CD4-positive, alpha-beta T cell treated with Interleukin-2 at 100 ng/mL for 4 hours (primary cell): ENCODE data around the gene STIM1.

Source experiments
- DNase-seq: peaks from one replicate; pipeline ENCODE4 v3.0.0-alpha.2; 2020; ENCODE audit warnings: low spot score

STIM1 gene

DNA sequence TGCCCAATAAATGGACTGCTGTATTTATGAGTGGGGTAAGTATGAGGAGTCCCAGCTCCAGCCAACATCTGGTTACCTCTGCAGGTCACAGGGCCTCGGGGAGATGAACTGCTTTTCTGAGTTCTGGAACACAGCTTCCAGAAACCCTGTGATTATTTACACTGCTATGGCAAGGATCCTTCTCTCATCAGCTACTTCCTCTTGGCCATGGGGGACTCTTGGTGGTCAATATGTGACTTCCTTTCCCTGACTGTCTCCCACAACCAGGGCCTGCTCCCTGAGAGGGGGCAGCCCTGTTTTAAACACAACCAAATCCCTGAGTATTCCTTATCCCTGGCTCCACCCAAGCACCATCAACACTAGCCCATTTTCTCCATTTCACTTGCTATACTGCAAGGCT, 24.7 kb upstream of the STIM1 start:
- no peak for DNase-seq

DNA sequence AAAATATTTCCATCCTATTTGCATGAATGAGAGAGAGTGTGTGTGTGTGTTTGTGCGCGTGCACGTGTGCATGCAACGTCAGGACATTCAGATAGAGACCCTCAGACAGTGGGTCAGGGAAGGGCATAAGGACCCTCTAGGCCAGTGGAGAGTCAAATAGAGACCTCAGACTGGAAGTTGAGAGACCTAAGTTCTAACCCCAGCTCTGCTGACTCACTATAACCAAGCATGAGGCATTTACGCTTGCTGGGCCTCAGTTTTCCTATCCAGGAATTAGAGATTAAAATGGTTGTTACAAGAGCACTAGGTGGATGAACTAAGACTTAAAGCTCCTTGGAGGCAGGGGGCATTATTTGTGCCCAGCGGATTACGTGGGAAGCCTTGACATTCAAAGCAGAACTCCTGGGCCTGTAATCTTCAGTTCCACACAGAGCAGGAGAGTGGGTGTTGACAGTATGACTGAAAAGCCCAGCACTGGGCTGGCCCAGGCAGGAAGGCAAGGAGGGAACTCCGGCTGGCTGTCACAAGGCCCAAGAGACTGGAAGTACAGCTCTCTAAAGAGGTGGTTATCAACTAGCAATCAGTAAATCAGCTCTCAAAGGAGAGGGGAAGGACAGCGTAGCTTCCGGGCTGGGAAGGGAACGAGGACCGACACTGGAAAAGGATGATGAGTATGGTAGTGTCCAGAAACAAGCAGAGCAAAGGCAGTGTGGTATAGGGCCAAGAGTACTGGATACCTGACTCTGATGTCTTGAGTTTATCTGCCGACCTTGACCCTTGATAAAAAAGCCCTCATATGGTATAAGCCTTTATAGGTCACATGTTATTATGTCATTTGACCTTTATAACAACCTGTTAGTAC, 23.9 kb upstream of the STIM1 start:
- DNase-seq = no peak

- DNase-seq = no peak
Measured at GRCh38 chr11:3832816-3833215, 22.6 kb upstream of the STIM1 start.

DNA sequence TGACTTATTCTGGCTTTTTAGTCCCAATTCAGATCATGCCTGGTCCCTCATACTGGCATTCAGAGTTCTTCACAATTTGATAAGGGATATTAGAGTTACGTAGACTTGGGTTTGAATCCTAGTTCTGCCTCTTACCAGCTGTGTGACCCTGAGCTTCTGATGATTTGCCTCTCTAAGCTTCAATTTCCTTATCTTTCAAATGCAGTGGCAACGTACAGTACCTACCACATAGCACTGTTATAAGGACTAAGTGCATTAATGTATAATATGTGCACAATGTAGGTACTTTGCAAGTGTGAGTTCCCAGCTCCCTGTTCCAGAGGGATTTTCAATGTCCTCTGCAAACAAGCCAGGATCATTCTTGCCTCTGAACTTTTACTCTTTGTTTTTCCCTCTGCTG, 22.0 kb upstream of the STIM1 start:
- DNase-seq = no peak

GRCh38 chr11:3834349-3834663, 21.2 kb upstream of the STIM1 start:
- no peak for DNase-seq

DNA sequence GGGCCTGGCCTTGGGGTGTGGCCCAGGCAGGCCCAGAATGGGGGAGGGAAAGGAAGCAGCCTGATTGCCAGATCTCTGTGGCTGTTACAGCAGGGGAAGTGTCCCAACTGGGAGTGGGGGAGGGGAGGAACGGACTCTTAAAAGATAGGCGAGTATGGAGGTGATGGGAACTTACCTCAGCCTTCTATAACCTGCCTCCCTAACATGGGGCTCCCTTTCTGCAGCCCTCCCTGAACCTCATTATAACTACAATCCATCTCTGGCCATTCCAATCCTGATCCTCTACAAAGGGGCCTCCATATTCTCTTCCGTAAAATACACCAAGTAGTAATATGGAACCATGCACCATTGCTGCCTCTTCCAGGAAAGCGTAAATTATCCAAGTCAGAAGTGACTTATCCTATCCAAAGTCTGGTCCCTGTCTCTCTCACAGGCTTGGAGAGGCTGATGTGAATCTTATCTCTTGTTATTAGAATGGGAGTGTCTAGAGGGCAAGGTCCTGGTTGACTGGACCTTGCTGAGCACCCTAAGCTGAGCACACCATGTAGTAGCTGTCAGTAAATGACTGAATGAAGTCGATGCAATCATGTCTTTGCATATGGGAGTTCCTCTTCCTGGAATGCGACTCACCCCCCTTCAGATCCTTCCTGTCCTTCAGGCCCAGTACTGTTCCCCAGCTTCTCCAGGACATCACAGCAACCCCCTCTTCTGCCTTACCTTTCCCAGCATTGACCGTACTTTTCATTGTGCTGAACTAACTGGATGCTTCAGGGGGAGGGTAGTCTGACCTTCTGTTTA, 20.6 kb upstream of the STIM1 start:
- no peak for DNase-seq

- no peak for DNase-seq
Measured at GRCh38 chr11:3835751-3836150, 19.7 kb upstream of the STIM1 start.

GRCh38 chr11:3836903-3837302, 18.6 kb upstream of the STIM1 start:
- peak; percentile 51 for DNase-seq

- DNase-seq = no peak
Measured at GRCh38 chr11:3837793-3838192, 17.7 kb upstream of the STIM1 start.

DNA sequence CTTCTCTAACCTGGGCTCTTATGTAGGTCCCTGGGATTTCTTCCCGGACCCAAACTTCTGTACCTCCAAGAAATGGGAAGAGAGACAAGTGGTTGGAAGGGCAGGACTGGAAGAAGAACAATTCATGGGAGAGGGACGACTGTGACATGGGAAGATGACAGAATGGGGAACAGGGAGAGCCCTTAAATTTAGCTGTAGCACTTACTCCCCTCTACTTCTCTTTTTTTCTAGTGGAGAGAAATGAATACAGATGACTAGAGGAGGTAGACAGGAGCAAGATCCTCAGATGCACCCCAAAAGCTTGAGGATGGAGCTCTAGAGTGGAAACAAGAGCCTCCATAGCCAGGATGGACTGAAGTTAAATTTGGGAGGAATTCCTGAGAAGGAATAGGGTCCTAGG, 17.0 kb upstream of the STIM1 start:
- DNase-seq = no peak

GRCh38 chr11:3840004-3840869, 15.2 kb upstream of the STIM1 start:
- DNase-seq = no peak

DNA sequence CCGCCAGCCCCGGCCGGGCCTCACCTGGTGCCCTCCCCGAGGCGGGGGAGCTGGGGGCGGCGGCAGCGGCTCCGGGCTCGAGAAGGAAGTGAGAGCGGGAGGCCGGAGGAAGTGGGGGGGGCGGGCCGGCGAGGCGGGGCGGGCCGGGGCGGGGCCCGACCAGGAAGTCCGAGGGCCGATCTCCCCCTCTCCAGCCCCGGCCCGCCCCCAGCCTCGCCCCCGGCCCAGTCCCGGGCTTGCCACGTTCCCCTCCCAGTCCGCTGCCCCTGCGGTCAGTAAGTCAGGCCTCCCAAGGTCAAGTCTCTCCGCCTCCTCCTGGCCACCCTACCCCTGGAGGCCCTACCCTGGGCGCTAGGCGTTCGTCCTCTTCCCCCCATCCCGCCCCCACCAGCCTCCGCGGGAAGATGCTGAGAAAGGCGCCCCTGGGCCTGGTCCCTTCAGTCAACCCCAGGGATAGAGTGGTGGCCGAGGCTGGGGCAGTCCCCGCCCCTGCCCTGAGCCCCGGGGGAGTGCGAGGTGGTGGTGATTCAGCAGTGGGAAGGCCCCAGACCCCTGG, 14.5 kb upstream of the STIM1 start, which contains the start of gene RHOG:
Gene RHOG, minus strand, starts transcription at position 90 of the 556 bp plus-strand sequence. CDS start 12,821 bp downstream, outside the sequence.
- DNase-seq = peak; percentile 55

GRCh38 chr11:3841426-3842350, 13.8 kb upstream of the STIM1 start:
- DNase-seq = peak; percentile 93

DNA sequence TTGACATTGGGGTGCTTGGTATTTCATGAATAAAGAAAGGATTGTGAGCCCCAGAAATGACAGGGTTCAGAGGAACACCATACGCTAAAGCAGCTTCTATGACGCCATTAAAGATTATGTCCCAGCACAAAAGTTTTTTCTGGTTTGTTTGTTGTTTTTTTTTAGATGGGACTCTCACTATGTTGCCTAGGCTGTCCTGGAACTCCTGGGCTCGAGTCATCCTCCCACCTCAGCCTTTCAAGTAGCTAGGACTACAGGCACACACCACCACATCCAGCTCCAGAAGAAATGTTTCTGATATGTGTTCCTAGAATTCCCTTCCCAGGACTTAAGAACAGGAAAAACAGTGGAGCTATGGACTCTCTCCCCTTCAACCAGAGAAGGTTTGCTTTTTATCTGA, 12.1 kb upstream of the STIM1 start:
- no peak for DNase-seq

DNA sequence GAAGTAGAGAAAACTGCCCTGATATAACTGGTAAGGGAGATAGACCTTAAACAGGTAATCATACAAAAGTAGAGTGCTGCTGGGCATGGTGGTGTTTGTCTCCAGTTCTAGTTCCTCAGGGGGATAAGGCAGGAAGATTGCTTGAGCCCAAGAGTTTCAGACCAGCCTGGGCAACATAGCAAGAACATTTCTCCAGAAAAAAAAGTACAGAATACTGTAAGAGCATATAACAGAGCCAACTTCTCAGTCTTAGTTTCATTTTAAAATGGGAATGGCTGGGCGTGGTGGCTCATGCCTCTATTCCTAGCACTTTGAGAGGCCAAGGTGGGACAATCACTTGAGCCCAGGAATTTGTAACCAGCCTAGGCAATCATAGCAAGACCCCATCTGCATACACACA, 10.2 kb upstream of the STIM1 start:
- DNase-seq = no peak

DNA sequence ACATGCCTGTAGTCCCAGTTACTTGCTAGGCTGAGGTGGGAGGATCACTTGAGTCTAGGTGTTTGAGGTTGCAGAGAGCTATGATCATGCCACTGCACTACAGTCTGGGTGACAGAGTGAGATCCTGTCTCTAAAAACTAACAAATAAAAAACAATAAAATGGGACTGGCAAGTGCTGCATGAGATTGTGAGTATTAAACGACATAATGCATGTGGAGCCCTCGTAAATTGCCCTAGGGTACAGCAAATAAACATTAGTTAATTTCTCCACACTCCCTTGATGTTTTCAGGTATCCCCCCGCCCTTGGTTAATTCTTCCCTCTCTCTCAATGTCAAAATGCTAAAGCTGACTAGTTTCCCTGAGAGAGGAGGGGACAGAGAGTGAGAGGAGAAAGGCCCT, 9.8 kb upstream of the STIM1 start:
- no peak for DNase-seq

DNA sequence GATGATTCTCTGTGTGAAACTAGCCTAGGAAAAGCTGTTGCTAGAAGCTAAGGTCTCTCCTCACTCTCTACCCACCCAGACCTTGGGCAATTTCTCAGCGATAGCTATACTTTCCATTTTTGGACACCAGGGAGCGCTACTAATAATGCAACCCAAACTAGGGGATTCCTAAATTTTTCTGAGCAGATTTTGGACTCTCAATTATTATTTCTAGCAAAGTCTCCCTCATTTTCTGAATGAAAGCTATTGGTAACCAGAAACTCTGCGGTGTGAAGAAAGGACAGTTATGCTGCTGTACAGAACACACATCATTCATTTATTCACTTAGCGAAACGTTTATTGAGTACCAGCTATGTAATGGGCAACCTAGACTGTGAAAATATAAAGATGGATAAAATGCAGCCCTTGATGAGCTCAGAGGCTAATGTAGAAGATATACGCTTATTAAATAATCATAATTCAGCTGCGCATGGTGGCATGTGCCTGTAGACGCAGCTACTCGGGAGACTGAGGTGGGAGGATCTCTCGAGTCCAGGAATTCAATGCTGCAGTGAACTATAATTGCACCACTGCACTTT, 6.1 kb upstream of the STIM1 start:
- peak; percentile 79 for DNase-seq

GRCh38 chr11:3853545-3853842, 2.0 kb upstream of the STIM1 start:
- DNase-seq = no peak

GRCh38 chr11:3853899-3854659, 1.4 kb upstream of the STIM1 start:
- peak; percentile 82 for DNase-seq

DNA sequence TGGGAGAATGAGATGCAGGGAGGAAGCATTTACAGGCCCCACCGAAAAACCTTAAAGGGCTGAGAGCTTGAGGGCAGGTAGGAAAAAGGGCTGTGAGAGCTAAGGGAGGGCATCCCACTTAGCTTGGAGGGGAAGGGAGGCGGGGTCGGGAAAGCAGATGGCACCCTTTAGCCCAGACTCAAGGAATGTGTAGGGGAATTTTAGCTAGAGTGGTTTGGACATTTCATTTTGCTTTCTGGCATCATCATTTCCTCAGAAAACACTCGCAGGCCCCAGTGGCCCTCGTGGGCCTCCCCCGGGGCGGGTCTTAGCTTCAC, 846 bp upstream of the STIM1 start:
- no peak for DNase-seq
